Measurements from ENCODE around the gene NCKAP5.

Gene NCKAP5

GRCh38 chr2:133167990-133168389 is 400.3 kb downstream of the NCKAP5 start:
- Histone ChIP-seq H3K9ac (ENCODE audit: low read length) (no peak overlapping the region), H3K79me2 (ENCODE audit: insufficient read depth, low read length) (no peaks in the 10 kb centered on the region), H3K27ac (ENCODE audit: low read depth, low read length, poor library complexity, severe bottlenecking) (no peak overlapping the region), H3K9me2 (ENCODE audit: low read depth, low read length) (no peaks in the 10 kb centered on the region), H2AFZ (ENCODE audit: low read length) (no peak overlapping the region), H3K9me3 (ENCODE audit: low read length) (no peaks in the 10 kb centered on the region), H4K20me1 (ENCODE audit: insufficient read depth, low read length) (no peaks in the 10 kb centered on the region), H3K36me3 (ENCODE audit: insufficient read depth, low read length) (no peaks in the 10 kb centered on the region), H3F3A (ENCODE audit: insufficient read depth, low read length) (no peaks in the 10 kb centered on the region), H3K4me2 (ENCODE audit: low read length) (no peak overlapping the region), H3K4me1 (ENCODE audit: insufficient read depth, low read length, severe bottlenecking) (no peaks in the 10 kb centered on the region), H3K27me3 (ENCODE audit: insufficient read depth, low read length) (no peaks in the 10 kb centered on the region), H3K4me3 (ENCODE audit: low read depth, low read length, poor library complexity, severe bottlenecking) (no peak overlapping the region)
- TF ChIP-seq CTCF (IDR thresholded peaks at IDR 0.05; ENCODE audit: low read length) (no peak), EZH2 (IDR thresholded peaks at IDR 0.05; ENCODE audit: borderline replicate concordance, low read length) (no peak)

GRCh38 chr2:133167223-133167622 is 401.0 kb downstream of the NCKAP5 start:
- no peak for TF ChIP-seq EZH2 (IDR thresholded peaks at IDR 0.05; ENCODE audit: borderline replicate concordance, low read length)
- TF ChIP-seq CTCF (IDR thresholded peaks at IDR 0.05; ENCODE audit: low read length): no peak
- Histone ChIP-seq H3K27ac (ENCODE audit: low read depth, low read length, poor library complexity, severe bottlenecking) (no peak overlapping the region), H3K36me3 (ENCODE audit: insufficient read depth, low read length) (no peaks in the 10 kb centered on the region)

GRCh38 chr2:133166031-133166430 is 402.2 kb downstream of the NCKAP5 start:
- H3K9ac ChIP-seq (ENCODE audit: low read length): no peak overlapping the region
- H3K36me3 ChIP-seq (ENCODE audit: insufficient read depth, low read length): no peaks in the 10 kb centered on the region
- no peaks in the 10 kb centered on the region for H3K79me2 ChIP-seq (ENCODE audit: insufficient read depth, low read length)
- no peak overlapping the region for H2AFZ ChIP-seq (ENCODE audit: low read length)
- TF ChIP-seq EZH2 (IDR thresholded peaks at IDR 0.05; ENCODE audit: borderline replicate concordance, low read length) (no peak), CTCF (IDR thresholded peaks at IDR 0.05; ENCODE audit: low read length) (no peak)
- no peaks in the 10 kb centered on the region for H3K4me1 ChIP-seq (ENCODE audit: insufficient read depth, low read length, severe bottlenecking)
- H3K27ac ChIP-seq (ENCODE audit: low read depth, low read length, poor library complexity, severe bottlenecking): no peak overlapping the region
- H3K27me3 ChIP-seq (ENCODE audit: insufficient read depth, low read length): no peaks in the 10 kb centered on the region
- no peaks in the 10 kb centered on the region for H4K20me1 ChIP-seq (ENCODE audit: insufficient read depth, low read length)
- no peaks in the 10 kb centered on the region for H3F3A ChIP-seq (ENCODE audit: insufficient read depth, low read length)
- no peak overlapping the region for H3K4me3 ChIP-seq (ENCODE audit: low read depth, low read length, poor library complexity, severe bottlenecking)
- H3K9me2 ChIP-seq (ENCODE audit: low read depth, low read length): no peaks in the 10 kb centered on the region
- H3K4me2 ChIP-seq (ENCODE audit: low read length): no peak overlapping the region
- H3K9me3 ChIP-seq (ENCODE audit: low read length): no peaks in the 10 kb centered on the region

More at GRCh38 chr2:133167223-133167622, 401.0 kb downstream of the NCKAP5 start:
- H3K79me2 ChIP-seq (ENCODE audit: insufficient read depth, low read length): no peaks in the 10 kb centered on the region
- H3K4me2 ChIP-seq (ENCODE audit: low read length): no peak overlapping the region
- no peak overlapping the region for H3K9ac ChIP-seq (ENCODE audit: low read length)
- no peaks in the 10 kb centered on the region for H3K9me2 ChIP-seq (ENCODE audit: low read depth, low read length)
- H3K27me3 ChIP-seq (ENCODE audit: insufficient read depth, low read length): no peaks in the 10 kb centered on the region
- no peak overlapping the region for H2AFZ ChIP-seq (ENCODE audit: low read length)
- no peaks in the 10 kb centered on the region for H3F3A ChIP-seq (ENCODE audit: insufficient read depth, low read length)
- H4K20me1 ChIP-seq (ENCODE audit: insufficient read depth, low read length): no peaks in the 10 kb centered on the region
- H3K9me3 ChIP-seq (ENCODE audit: low read length): no peaks in the 10 kb centered on the region
- H3K4me3 ChIP-seq (ENCODE audit: low read depth, low read length, poor library complexity, severe bottlenecking): no peak overlapping the region
- no peaks in the 10 kb centered on the region for H3K4me1 ChIP-seq (ENCODE audit: insufficient read depth, low read length, severe bottlenecking)
